ENCODE measurements around the gene U2AF1L4.
"Not testable (repeated sequence)": the region's sequence is repeated elsewhere in the genome, so short reads cannot be mapped to it uniquely, and the experiment has no call there.

Gene U2AF1L4

GRCh38 chr19:35739275-35740107, 5.7 kb downstream of the U2AF1L4 start:
- no peak for DNase-seq

GRCh38 chr19:35738887-35739229, 6.4 kb downstream of the U2AF1L4 start:
- DNase-seq, result no peak

GRCh38 chr19:35738021-35738886, 7.0 kb downstream of the U2AF1L4 start:
- DNase-seq, result no peak

GRCh38 chr19:35736913-35737886, 8.0 kb downstream of the U2AF1L4 start:
- DNase-seq, result no peak

GRCh38 chr19:35734889-35735288, 10.3 kb downstream of the U2AF1L4 start:
- no peak for DNase-seq

GRCh38 chr19:35734273-35734672, 10.9 kb downstream of the U2AF1L4 start:
- no peak for DNase-seq

GRCh38 chr19:35733180-35734125, 11.8 kb downstream of the U2AF1L4 start:
- no peak for DNase-seq

- no peak for DNase-seq
Measured at GRCh38 chr19:35732540-35733179, 12.6 kb downstream of the U2AF1L4 start.

- no peak for DNase-seq
Measured at GRCh38 chr19:35731779-35732405, 13.3 kb downstream of the U2AF1L4 start.

- DNase-seq, result no peak
Measured at GRCh38 chr19:35731353-35731752, 13.9 kb downstream of the U2AF1L4 start.

- DNase-seq, result no peak
Measured at GRCh38 chr19:35730326-35730725, 14.9 kb downstream of the U2AF1L4 start.

- no peak for DNase-seq
Measured at GRCh38 chr19:35729763-35730162, 15.5 kb downstream of the U2AF1L4 start.

GRCh38 chr19:35729021-35729420, 16.2 kb downstream of the U2AF1L4 start:
- DNase-seq, result no peak

- no peak for DNase-seq
Measured at GRCh38 chr19:35727956-35728706, 17.1 kb downstream of the U2AF1L4 start.

- no peak for DNase-seq
Measured at GRCh38 chr19:35727053-35727955, 17.9 kb downstream of the U2AF1L4 start.

GRCh38 chr19:35725216-35725861, 19.9 kb downstream of the U2AF1L4 start:
- no peak for DNase-seq

GRCh38 chr19:35724560-35724959, 20.7 kb downstream of the U2AF1L4 start:
- DNase-seq, result no peak

- not testable (repeated sequence) for DNase-seq
Measured at GRCh38 chr19:35724132-35724531, 21.1 kb downstream of the U2AF1L4 start.

Measured in midbrain (tissue), 1 donor.